HG02642 (cell line): ENCODE data around the gene GRIP1.

Experiments used
- ATAC-seq: cut with Tn5 transposase; IDR thresholded peaks from one replicate; pipeline ENCODE4 v1.9.1; 2021; ENCODE audit warnings: mild to moderate bottlenecking; ENCODE audit not compliant: unreplicated experiment, poor library complexity

GRIP1 gene

GRCh38 chr12:66491853-66492252, 187.0 kb downstream of the GRIP1 start:
- ATAC-seq: no peak

GRCh38 chr12:66482351-66483203, 196.3 kb downstream of the GRIP1 start:
- ATAC-seq: no peak

- ATAC-seq: peak; percentile 51
Observed at GRCh38 chr12:66467932-66468331, 210.9 kb downstream of the GRIP1 start.

GRCh38 chr12:66461331-66461730, 217.5 kb downstream of the GRIP1 start:
- ATAC-seq: no peak

GRCh38 chr12:66459944-66460482, 218.9 kb downstream of the GRIP1 start:
- no peak for ATAC-seq

- no peak for ATAC-seq
Observed at GRCh38 chr12:66456612-66457011, 222.3 kb downstream of the GRIP1 start.

GRCh38 chr12:66453844-66454243, 225.0 kb downstream of the GRIP1 start:
- peak; percentile 74 for ATAC-seq

GRCh38 chr12:66453120-66453519, 225.8 kb downstream of the GRIP1 start:
- ATAC-seq: no peak

- ATAC-seq: no peak
Observed at GRCh38 chr12:66449531-66449930, 229.3 kb downstream of the GRIP1 start.

- no peak for ATAC-seq
Observed at GRCh38 chr12:66447643-66448042, 231.2 kb downstream of the GRIP1 start.

- ATAC-seq: no peak
Observed at GRCh38 chr12:66446276-66446675, 232.6 kb downstream of the GRIP1 start.

- ATAC-seq: no peak
Observed at GRCh38 chr12:66441905-66442559, 236.8 kb downstream of the GRIP1 start.

- ATAC-seq: no peak
Observed at GRCh38 chr12:66438601-66439000, 240.3 kb downstream of the GRIP1 start.

- ATAC-seq: no peak
Observed at GRCh38 chr12:66430106-66430505, 248.8 kb downstream of the GRIP1 start.

- ATAC-seq: no peak
Observed at GRCh38 chr12:66428870-66429269, 250.0 kb downstream of the GRIP1 start.

- ATAC-seq: no peak
Observed at GRCh38 chr12:66428261-66428660, 250.6 kb downstream of the GRIP1 start.

- no peak for ATAC-seq
Observed at GRCh38 chr12:66426696-66427095, 252.2 kb downstream of the GRIP1 start.

- no peak for ATAC-seq
Observed at GRCh38 chr12:66423266-66423665, 255.6 kb downstream of the GRIP1 start.

- no peak for ATAC-seq
Observed at GRCh38 chr12:66418908-66419307, 260.0 kb downstream of the GRIP1 start.

GRCh38 chr12:66417217-66417616, 261.7 kb downstream of the GRIP1 start:
- no peak for ATAC-seq

- peak; percentile 72 for ATAC-seq
Observed at GRCh38 chr12:66409195-66409871, 269.5 kb downstream of the GRIP1 start.
